ENCODE data around the gene ERFL. TPM values are rescaled to one million over a fixed set of nuclear protein-coding genes. Genes with fewer than 3 reads are reported as not detected.

Gene ERFL
- total RNA-seq, 2 experiments from 2014 or later: 7.7 to 8.9 TPM

DNA sequence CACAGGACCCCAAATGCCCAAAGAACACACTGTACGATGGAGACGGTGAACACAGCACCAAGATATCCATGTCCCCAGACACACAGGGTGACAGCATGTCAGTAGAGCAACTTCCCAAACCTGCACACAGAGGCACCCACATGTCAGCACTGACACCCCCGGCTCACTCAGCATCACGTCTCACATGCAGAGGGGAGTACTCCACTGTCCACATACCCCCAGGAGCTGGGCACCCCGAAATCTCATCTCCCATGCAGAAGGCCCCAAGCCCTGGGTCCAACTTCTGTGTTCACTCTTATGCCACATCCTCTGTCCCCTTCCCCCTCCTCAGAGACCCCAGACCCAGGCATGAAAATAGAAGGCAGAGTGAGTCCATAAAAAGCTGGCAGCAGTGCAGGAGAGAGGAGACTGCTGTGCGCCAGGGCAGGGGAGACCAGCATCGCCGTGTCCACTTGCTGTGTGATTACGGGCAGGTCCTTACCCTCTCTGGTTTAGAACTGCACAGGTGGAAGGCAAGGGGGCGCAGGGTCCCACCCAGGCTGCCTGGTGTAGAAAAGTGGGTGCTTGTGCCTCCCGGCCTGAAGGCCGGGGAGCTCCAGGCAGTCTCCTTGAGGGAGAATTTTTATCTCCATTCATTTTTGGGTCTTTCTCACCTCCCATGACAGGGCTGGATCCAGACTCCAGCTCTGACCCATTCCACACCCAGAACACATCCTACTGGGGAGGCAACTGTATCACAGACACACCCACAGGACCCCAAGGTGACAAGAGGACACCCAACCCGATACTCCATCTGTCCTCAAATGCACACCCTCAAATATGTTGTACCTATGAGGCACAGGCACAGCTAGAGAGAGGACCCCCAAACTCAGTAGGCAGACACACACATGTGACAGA is 17.0 kb downstream of the ERFL start:
- CTCF ChIA-PET: interaction anchor here (1.2 to 1.7 kb wide), 2 partner anchors 38 kb away, joined by 4 read pairs; no protein-coding TSS in a partner anchor
- peaks cover 46% of the 10 kb centered on the region for H3K4me1 Mint-ChIP-seq (ENCODE audit: low read depth)
- Histone ChIP-seq H3K9me3 (ENCODE audit: control insufficient read depth in 1 of 2, insufficient read depth in 1 of 2, low read length in 2 of 2) (no peaks in the 10 kb centered on the region), H3K4me1 (ENCODE audit: insufficient read depth, low read length) (peaks cover 62% of the 10 kb centered on the region), H3K27me3 (ENCODE audit: control insufficient read depth in 1 of 2, insufficient read depth in 2 of 2, low read length in 2 of 2) (peaks cover 28% of the 10 kb centered on the region in 2 experiments), H3K36me3 (ENCODE audit: insufficient read depth, low read length) (peaks cover 11% of the 10 kb centered on the region), H3K27ac (ENCODE audit: low read depth in 1 of 2, low read length in 2 of 2) (no peak overlapping the region), H3K4me3 (ENCODE audit: low read length) (no peak overlapping the region)
- peak overlapping the region; percentile 66 for H3K4me3 Mint-ChIP-seq
- TF ChIP-seq, protein P1, sequence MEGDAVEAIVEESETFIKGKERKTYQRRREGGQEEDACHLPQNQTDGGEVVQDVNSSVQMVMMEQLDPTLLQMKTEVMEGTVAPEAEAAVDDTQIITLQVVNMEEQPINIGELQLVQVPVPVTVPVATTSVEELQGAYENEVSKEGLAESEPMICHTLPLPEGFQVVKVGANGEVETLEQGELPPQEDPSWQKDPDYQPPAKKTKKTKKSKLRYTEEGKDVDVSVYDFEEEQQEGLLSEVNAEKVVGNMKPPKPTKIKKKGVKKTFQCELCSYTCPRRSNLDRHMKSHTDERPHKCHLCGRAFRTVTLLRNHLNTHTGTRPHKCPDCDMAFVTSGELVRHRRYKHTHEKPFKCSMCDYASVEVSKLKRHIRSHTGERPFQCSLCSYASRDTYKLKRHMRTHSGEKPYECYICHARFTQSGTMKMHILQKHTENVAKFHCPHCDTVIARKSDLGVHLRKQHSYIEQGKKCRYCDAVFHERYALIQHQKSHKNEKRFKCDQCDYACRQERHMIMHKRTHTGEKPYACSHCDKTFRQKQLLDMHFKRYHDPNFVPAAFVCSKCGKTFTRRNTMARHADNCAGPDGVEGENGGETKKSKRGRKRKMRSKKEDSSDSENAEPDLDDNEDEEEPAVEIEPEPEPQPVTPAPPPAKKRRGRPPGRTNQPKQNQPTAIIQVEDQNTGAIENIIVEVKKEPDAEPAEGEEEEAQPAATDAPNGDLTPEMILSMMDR (IDR thresholded peaks at IDR 0.05): no peak
- H3K9me3 Mint-ChIP-seq: no peaks in the 10 kb centered on the region
- intact Hi-C loops (cut with DNase I, micrococcal nuclease): no loop called here
- POLR2A ChIA-PET: interaction anchor here (1.1 to 8.3 kb wide), 16 partner anchors 8 to 52 kb away, joined by 3 to 92 read pairs (median 6); partner anchors contain the start of genes CD79A, ERFL and RPS19
- H3K27me3 Mint-ChIP-seq: peaks cover 10% of the 10 kb centered on the region
- peak overlapping the region; percentile 87 for H3K27ac Mint-ChIP-seq
- peaks cover 13% of the 10 kb centered on the region for H3K36me3 Mint-ChIP-seq (ENCODE audit: low read depth)
- peak; percentile 24 for ATAC-seq (ENCODE audit: poor library complexity)
- DNase-seq: peak in 1 of 14 experiments; percentile 45

DNA sequence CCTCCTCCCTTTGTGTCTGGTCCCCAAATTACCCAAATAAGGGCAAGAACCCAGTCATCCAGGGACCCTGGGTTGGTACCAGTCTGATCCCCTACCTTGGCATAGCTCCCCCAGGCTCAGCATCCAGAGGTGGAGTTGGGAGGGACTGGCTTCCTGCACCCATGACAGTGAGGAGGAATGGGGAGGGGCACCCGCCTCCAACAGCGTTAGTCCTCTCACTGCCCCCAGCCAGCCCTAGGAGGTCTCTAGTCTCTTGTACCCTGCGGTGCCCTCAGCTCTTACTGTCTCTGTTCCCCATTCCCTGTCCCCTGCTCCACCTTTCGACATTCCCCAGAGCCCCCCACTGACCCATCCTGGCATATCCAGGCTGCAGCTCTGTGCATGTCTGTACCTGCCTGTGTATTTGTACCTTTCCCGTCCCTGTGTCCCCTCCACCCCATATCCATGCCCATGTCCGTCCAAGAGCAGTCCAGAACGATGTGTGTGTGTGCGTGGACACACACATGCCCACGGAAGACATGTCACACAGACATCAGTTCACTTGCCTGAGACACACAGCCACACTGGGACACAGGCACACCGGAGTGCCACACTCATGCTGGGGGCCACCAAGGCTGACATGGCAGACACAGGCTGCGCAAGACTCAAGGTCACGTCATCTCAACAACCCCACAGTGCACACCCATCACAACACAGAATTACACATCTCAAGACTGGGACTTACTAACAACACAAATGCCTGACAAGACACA is 17.8 kb downstream of the ERFL start:
- H3K4me3 ChIP-seq (ENCODE audit: low read length): no peak overlapping the region
- intact Hi-C loops (cut with DNase I, micrococcal nuclease): no loop called here
- H3K36me3 ChIP-seq (ENCODE audit: insufficient read depth, low read length): peaks cover 19% of the 10 kb centered on the region
- H3K4me1 Mint-ChIP-seq (ENCODE audit: low read depth): peaks cover 52% of the 10 kb centered on the region
- peaks cover 10% of the 10 kb centered on the region for H3K27me3 Mint-ChIP-seq
- ATAC-seq (ENCODE audit: poor library complexity) (no peak), DNase-seq (no peak)
- TF ChIP-seq, protein P1 (IDR thresholded peaks at IDR 0.05): no peak
- CTCF ChIA-PET: interaction anchor here (1.7 kb wide), 1 partner anchor 37 kb away, joined by 4 read pairs; no protein-coding TSS in a partner anchor
- H3K36me3 Mint-ChIP-seq (ENCODE audit: low read depth): peaks cover 21% of the 10 kb centered on the region
- H3K9me3 Mint-ChIP-seq: no peaks in the 10 kb centered on the region
- peaks cover 19 to 20% of the 10 kb centered on the region in 2 experiments for H3K27me3 ChIP-seq (ENCODE audit: control insufficient read depth in 1 of 2, insufficient read depth in 2 of 2, low read length in 2 of 2)
- H3K27ac Mint-ChIP-seq: peak overlapping the region; percentile 87
- peak overlapping the region; percentile 26 for H3K4me3 Mint-ChIP-seq
- H3K9me3 ChIP-seq (ENCODE audit: control insufficient read depth in 1 of 2, insufficient read depth in 1 of 2, low read length in 2 of 2): no peaks in the 10 kb centered on the region
- H3K27ac ChIP-seq (ENCODE audit: low read depth in 1 of 2, low read length in 2 of 2): no peak overlapping the region
- POLR2A ChIA-PET: interaction anchor here (0.9 to 8.3 kb wide), 9 partner anchors 8 to 51 kb away, joined by 4 to 92 read pairs (median 7); partner anchors contain the start of gene RPS19
- peaks cover 60% of the 10 kb centered on the region for H3K4me1 ChIP-seq (ENCODE audit: insufficient read depth, low read length)

DNA sequence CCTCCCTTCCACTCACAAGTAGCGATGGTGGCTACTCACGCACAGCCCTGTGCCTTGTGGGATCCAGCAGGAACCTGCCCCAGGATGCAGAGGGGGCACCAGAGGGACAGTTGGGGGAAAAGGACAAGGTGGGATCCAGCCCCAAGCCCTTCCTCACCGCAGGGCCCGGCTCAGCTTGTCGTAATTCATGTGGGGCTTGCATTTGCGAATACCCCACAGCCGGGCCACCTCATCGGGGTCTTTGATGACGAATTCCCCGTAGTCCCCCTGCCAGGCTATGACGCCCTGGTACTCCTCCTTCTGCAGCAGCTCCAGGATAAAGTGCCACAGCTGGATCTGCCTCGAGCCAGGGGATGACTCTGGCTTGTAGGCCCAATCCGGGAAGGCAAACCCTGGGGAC is 18.5 kb downstream of the ERFL start:
- Histone ChIP-seq H3K36me3 (ENCODE audit: insufficient read depth, low read length) (peaks cover 26% of the 10 kb centered on the region), H3K4me1 (ENCODE audit: insufficient read depth, low read length) (peaks cover 60% of the 10 kb centered on the region), H3K4me3 (ENCODE audit: low read length) (no peak overlapping the region), H3K27me3 (ENCODE audit: control insufficient read depth in 1 of 2, insufficient read depth in 2 of 2, low read length in 2 of 2) (peaks cover 15% of the 10 kb centered on the region in 2 experiments), H3K27ac (ENCODE audit: low read depth in 1 of 2, low read length in 2 of 2) (no peak overlapping the region), H3K9me3 (ENCODE audit: control insufficient read depth in 1 of 2, insufficient read depth in 1 of 2, low read length in 2 of 2) (no peaks in the 10 kb centered on the region)
- Mint-ChIP-seq H3K36me3 (ENCODE audit: low read depth) (peaks cover 29% of the 10 kb centered on the region), H3K27ac (peak overlapping the region; percentile 49), H3K4me1 (ENCODE audit: low read depth) (peaks cover 59% of the 10 kb centered on the region), H3K9me3 (no peaks in the 10 kb centered on the region), H3K27me3 (peaks cover 10% of the 10 kb centered on the region), H3K4me3 (no peak overlapping the region)
- TF ChIP-seq, protein P1 (IDR thresholded peaks at IDR 0.05): no peak
- intact Hi-C loops (cut with DNase I, micrococcal nuclease): no loop called here
- DNase-seq: no peak
- ChIA-PET POLR2A (interaction anchor here (0.9 to 8.3 kb wide), 7 partner anchors 8 to 50 kb away, joined by 4 to 92 read pairs (median 4); partner anchors contain the start of genes ERFL and RPS19), CTCF (interaction anchor here (1.7 kb wide), 1 partner anchor 36 kb away, joined by 4 read pairs; no protein-coding TSS in a partner anchor)
- no peak for ATAC-seq (ENCODE audit: poor library complexity)

Measured in CD4-positive, alpha-beta T cell (primary cell).